Neutrophil (primary cell): ENCODE results near the gene PRODH.
"Not testable (repeated sequence)": the region's sequence is repeated elsewhere in the genome, so short reads cannot be mapped to it uniquely, and the experiment has no call there.

Experiments
- H3K27ac ChIP-seq: fragments of 200-600 bp; sonication (generic); 2 replicates; pipeline ENCODE4 v1.5.1; 2016; ENCODE audit warnings: mild to moderate bottlenecking, moderate library complexity
- H3K27me3 ChIP-seq: fragments of 200-600 bp; sonication (generic); 2 replicates; pipeline ENCODE4 v1.6.0; 2016; ENCODE audit warnings: mild to moderate bottlenecking
- H3K36me3 ChIP-seq: fragments of 200-600 bp; sonication (generic); 2 replicates; pipeline ENCODE4 v1.5.1; 2017
- H3K4me1 ChIP-seq, 2 experiments: fragments of 200-600 bp in 1 of 2; sonication (generic) in 1 of 2; 1 replicate in 1 of 2; 2 replicates in 1 of 2; pipeline versions ENCODE4 v1.5.1 to v1.6.1; 2013 to 2016; ENCODE audit warnings: low read depth in 1 of 2, low read length in 1 of 2, mild to moderate bottlenecking in 1 of 2, moderate library complexity in 1 of 2; ENCODE audit not compliant: control insufficient read depth in 1 of 2, insufficient read depth in 1 of 2
- H3K4me3 ChIP-seq, 2 experiments: fragments of 200-600 bp in 1 of 2; sonication (generic) in 1 of 2; 1 replicate in 1 of 2; 2 replicates in 1 of 2; pipeline ENCODE4 v1.5.1; 2013 to 2016; ENCODE audit warnings: low read depth in 1 of 2, low read length in 1 of 2, mild to moderate bottlenecking in 1 of 2, moderate library complexity in 1 of 2
- H3K9me3 ChIP-seq: fragments of 200-600 bp; sonication (generic); 2 replicates; pipeline ENCODE4 v1.5.1; 2016
- CTCF ChIP-seq: fragments of 200-600 bp; sonication (generic); IDR thresholded peaks from 2 replicates; pipeline ENCODE4 v1.5.1; 2016; ENCODE audit warnings: antibody characterized with exemption

PRODH gene

GRCh38 chr22:18931905-18932652, 4.0 kb downstream of the PRODH start:
- Histone ChIP-seq H3K4me1 (no peaks in the 10 kb centered on the region), H3K4me3 (no peak overlapping the region), H3K27me3 (no peaks in the 10 kb centered on the region), H3K36me3 (no peaks in the 10 kb centered on the region), H3K9me3 (no peaks in the 10 kb centered on the region), H3K27ac (no peak overlapping the region)
- TF ChIP-seq CTCF = no peak

DNA sequence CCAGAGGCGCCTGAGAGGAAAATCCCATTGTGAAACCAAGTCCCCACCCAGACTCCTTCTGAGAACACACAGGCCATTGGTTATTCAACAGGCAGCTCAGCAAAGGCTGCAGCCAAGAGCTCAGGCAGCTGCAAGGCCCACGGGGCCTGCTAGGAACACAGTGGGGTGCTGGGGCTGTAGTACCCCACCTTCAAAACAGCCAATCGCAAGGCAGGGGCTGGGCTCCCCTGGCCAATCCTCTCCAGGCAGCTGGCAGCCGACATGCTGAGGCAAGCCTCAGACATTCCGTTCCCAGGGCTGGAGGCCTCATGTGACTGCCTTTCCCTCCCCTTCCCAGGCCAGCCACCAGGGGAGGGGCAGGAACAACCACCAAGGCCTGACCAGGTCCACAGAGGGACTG, 6.6 kb downstream of the PRODH start:
- Histone ChIP-seq H3K27ac (no peak overlapping the region), H3K27me3 (no peaks in the 10 kb centered on the region), H3K4me1 (no peaks in the 10 kb centered on the region), H3K9me3 (no peaks in the 10 kb centered on the region), H3K36me3 (no peaks in the 10 kb centered on the region), H3K4me3 (no peak overlapping the region)
- TF ChIP-seq CTCF = no peak

- H3K27ac ChIP-seq = no peak overlapping the region
- no peaks in the 10 kb centered on the region for H3K27me3 ChIP-seq
- no peaks in the 10 kb centered on the region for H3K4me1 ChIP-seq
- H3K4me3 ChIP-seq = no peak overlapping the region
- H3K36me3 ChIP-seq = no peaks in the 10 kb centered on the region
- H3K9me3 ChIP-seq = no peaks in the 10 kb centered on the region
- TF ChIP-seq CTCF = no peak
These were observed 8.5 kb downstream of the PRODH start for GRCh38 chr22:18927573-18927972.

- Histone ChIP-seq H3K4me3 (no peak overlapping the region), H3K27me3 (no peaks in the 10 kb centered on the region), H3K4me1 (no peaks in the 10 kb centered on the region), H3K36me3 (no peaks in the 10 kb centered on the region), H3K27ac (no peak overlapping the region), H3K9me3 (no peaks in the 10 kb centered on the region)
- TF ChIP-seq CTCF = no peak
These were observed 9.1 kb downstream of the PRODH start for GRCh38 chr22:18927020-18927419.

DNA sequence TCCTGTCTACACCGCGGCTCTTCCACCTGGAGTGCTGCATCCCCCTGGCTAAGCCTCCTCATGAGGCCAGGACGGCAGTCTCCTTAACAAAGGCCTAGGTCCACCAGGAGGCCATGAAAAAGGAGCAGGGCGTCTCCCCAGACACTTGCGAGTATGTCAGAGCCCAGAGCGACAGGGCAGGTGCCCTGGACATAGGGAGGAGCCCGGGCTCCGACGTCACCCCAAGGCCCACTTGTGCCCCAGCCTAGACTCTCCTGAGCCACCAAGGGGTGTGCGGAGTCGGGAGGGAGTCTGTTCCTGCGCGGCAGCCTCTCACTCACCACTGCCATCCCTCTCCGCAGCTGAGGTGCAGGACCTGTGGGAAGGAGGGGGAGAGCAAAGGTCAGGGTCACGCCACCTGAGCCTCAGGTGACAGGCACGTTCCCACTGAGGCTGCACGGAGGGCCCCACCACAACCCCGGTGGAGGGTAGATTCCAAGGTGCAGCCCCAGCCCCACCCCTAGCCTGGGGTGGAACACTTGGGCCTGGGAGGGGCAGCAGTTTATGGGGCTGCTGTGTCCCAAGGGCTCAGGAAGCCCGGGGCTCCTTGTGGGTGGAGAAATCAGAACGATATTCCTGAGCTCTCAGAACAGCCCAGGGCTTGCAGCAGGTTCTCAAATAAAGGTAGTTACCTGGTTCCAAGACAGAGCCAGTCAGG, 10.6 kb downstream of the PRODH start:
- no peaks in the 10 kb centered on the region for H3K4me1 ChIP-seq
- H3K9me3 ChIP-seq = no peaks in the 10 kb centered on the region
- H3K27me3 ChIP-seq = no peaks in the 10 kb centered on the region
- H3K27ac ChIP-seq = no peak overlapping the region
- no peak overlapping the region for H3K4me3 ChIP-seq
- no peak for TF ChIP-seq CTCF
- H3K36me3 ChIP-seq = no peaks in the 10 kb centered on the region

DNA sequence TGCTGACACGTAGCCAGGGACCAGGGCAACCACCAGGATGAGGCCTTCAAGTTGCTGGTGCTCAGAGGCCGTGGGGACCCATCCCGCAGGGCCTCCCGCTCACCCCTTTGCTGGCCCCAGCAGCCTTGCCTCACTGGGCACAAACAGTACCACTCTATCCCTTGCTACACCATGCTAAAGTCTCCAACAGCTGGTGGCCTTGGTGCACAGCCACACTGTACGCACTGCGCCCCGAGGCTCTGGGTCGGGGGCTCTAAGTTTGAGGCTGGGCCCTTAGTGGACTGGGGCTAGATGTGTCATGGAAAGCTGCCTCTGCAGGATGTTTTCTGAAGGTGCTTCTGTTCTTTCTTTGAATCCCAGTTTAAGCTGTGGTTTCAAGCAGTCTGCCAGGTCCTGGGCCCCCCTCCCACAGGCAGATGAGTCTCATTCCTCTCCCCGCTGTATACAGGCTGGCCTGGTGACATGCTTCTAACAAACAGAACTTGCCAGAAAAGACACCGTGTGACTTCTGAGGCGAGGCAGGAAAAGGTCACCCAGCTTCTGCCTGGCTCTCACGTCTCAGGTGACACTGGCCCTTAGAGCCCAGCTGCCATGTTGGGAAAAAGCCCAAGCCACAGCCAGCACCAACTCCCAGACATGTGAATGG, 15.7 kb downstream of the PRODH start:
- not testable (repeated sequence) for H3K27me3 ChIP-seq, H3K9me3 ChIP-seq, H3K4me1 ChIP-seq, H3K36me3 ChIP-seq, H3K4me3 ChIP-seq, H3K27ac ChIP-seq

GRCh38 chr22:18917818-18918217, 18.3 kb downstream of the PRODH start:
- H3K4me1 ChIP-seq, H3K9me3 ChIP-seq, H3K36me3 ChIP-seq, H3K27ac ChIP-seq, H3K4me3 ChIP-seq, H3K27me3 ChIP-seq: not testable (repeated sequence)

DNA sequence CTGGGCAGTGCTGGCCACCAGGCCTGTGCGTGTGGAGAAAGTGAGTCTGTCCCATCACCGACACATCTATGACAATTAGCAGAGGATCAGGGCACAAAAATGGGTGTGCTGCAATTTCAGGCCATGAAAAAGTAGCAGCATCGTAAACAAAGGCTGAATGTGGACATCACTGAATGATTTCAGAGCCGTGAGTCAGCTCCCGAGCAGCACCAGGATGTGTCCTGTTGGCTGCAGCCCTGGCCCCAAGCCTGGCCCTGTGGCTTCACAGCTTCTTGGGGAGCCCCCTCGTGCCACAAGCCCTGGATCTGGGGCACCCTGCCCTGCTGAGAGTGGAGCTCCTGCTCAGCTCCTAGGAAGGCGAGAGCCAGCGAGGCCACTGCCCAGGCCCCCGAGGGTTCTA, 20.5 kb downstream of the PRODH start:
- H3K4me1 ChIP-seq, H3K36me3 ChIP-seq, H3K27me3 ChIP-seq, H3K4me3 ChIP-seq, H3K9me3 ChIP-seq, H3K27ac ChIP-seq: not testable (repeated sequence)

DNA sequence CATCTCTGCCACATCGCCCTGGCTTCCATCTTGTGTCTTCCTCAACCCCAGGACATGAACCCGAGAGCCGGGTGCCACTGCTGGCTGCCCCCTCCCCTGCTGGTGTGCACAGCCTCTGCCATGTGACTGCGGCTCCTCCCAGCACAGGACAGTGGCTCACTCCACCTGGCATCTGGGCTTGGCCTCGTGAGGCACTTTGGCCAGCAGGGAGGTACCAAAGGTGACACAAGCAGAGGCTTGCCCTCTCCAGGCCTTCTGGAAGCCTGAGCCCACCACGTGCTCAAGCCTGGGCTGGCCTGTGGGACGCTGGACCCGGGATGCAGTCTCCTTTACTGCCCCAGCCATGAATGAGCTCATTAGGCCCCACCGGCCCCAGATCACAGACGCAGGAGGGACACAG, 21.5 kb downstream of the PRODH start:
- H3K27ac ChIP-seq, H3K4me1 ChIP-seq, H3K4me3 ChIP-seq, H3K9me3 ChIP-seq, H3K36me3 ChIP-seq, H3K27me3 ChIP-seq: not testable (repeated sequence)
